OCI-M2 (cell line): Measurements from ENCODE around the gene TNFSF10.

Experiments
- DNase-seq: peaks from one replicate; lab custom pipeline; 2025; ENCODE audit not compliant: unreplicated experiment; lab: John Stamatoyannopoulos, UW

TNFSF10 gene

DNA sequence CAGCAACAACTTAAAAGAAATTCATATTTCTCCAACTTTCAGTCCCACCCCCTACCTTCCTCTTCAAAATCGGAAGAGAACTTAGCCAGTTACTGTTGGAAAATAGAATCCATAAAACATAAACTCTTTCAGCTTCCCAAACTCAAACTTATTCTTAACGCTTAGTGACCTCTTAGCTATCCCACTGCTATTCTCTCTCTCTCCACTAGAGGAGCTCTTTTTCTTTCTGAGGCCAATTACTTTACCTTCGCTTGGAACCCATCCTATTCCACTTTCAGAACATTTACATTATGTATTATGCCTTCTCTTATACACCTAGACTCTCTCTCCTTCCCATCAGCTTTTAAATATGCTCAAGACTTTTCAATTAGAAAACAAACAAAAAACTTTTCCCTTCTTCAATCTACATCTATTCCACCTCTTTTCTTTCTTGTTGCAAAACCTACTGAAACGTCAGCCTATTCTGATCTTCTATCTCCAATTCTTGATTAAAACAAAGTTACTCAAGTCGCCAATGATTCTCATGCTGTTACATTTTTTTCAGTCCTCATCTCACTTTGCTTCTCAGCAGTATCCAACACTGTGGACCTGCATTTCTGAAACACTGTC is 61.6 kb downstream of the TNFSF10 start:
- no peak for DNase-seq

DNA sequence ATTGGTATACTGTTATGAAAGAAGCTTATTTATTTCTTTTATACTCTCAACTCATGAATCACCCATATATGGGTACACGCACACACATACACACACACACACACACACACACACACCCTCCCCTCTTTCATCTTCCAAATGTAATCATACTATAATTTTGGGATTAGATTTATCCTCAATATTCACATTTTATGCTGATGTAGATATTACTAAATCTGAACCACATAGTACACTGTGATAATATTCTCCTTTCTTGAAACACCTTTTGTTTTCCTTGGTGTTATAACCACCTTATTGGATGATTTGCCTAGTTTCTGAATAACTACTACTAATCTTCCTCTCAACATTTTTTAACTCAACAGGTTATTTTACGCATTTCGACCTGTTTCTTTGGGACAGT is 66.8 kb downstream of the TNFSF10 start:
- no peak for DNase-seq
